Activated CD8-positive, alpha-beta T cell treated with anti-CD3 and anti-CD28 coated beads, Interleukin-2, amount 10 ng/mL, durations not matched to agents 7 days and 5 days (primary cell): ENCODE data around the gene NR1H3. TPM values are rescaled to one million over a fixed set of nuclear protein-coding genes. Genes with fewer than 3 reads are reported as not detected.
A peak's percentile ranks its signal among the peaks of the same experiment; 100 is the strongest.
"Not testable (repeated sequence)": the region's sequence is repeated elsewhere in the genome, so short reads cannot be mapped to it uniquely, and the experiment has no call there.

Experiments used
- ATAC-seq: fragments of 150-1000 bp; cut with Tn5 transposase; one replicate; pipeline ENCODE4 v1.10.0; 2021; ENCODE audit warnings: moderate library complexity
- CTCF ChIA-PET: fragments of 350-600 bp; sonication (Branson Sonifier 250); formaldehyde crosslinking; loops from one replicate; lab custom pipeline; 2021; ENCODE audit warnings: antibody characterized with exemption; lab: Charles Lee
- POLR2A ChIA-PET: fragments of 350-600 bp; sonication (Branson Sonifier 250); formaldehyde crosslinking; loops from one replicate; lab custom pipeline; 2021; ENCODE audit warnings: antibody characterized with exemption; lab: Charles Lee
- DNase-seq: peaks from one replicate; pipeline ENCODE4 v3.0.0-alpha.2; 2020
- H3K27ac Mint-ChIP-seq: one replicate; pipeline ENCODE4 v1.8.0; 2021; ENCODE audit warnings: mild to moderate bottlenecking, mixed read lengths
- H3K27me3 Mint-ChIP-seq: one replicate; pipeline ENCODE4 v1.8.0; 2021; ENCODE audit warnings: low read depth, mixed read lengths
- H3K36me3 Mint-ChIP-seq: one replicate; pipeline ENCODE4 v1.8.0; 2021; ENCODE audit warnings: low read depth, mixed read lengths
- H3K4me1 Mint-ChIP-seq: one replicate; pipeline ENCODE4 v1.8.0; 2021; ENCODE audit warnings: low read depth, mixed read lengths
- H3K4me3 Mint-ChIP-seq: one replicate; pipeline ENCODE4 v1.8.0; 2021; ENCODE audit warnings: mild to moderate bottlenecking, mixed read lengths
- H3K9me3 Mint-ChIP-seq: one replicate; pipeline ENCODE4 v1.8.0; 2022; ENCODE audit warnings: mixed read lengths; ENCODE audit not compliant: insufficient read depth
- total RNA-seq, 2 experiments: library from RNA; stranded (reverse); gene quantifications; one replicate each; pipeline ENCODE4 v1.2.3, GENCODE V29; 2021

Gene NR1H3
- total RNA-seq: 10 to 100 TPM; 11.7 to 12.6 TPM

GRCh38 chr11:47257517-47258316 is at the start of gene NR1H3:
NR1H3 (plus strand) TSS chr11:47257996; CDS start chr11:47259217, 1,221 bp downstream.
- Mint-ChIP-seq H3K36me3 (peaks cover 2% of the 10 kb centered on the region), H3K27ac (peak within 1 kb of the TSS; percentile 53), H3K9me3 (no peaks in the 10 kb centered on the region), H3K4me3 (no peak within 1 kb of the TSS), H3K4me1 (peaks cover 34% of the 10 kb centered on the region), H3K27me3 (no peaks in the 10 kb centered on the region)
- peak; percentile 25 for ATAC-seq
- POLR2A ChIA-PET: interaction anchor here (1.2 to 3.7 kb wide), 5 partner anchors 9 to 43 kb away, joined by 3 to 17 read pairs (median 5); partner anchors contain the start of genes ACP2 and DDB2
- DNase-seq: no peak
- CTCF ChIA-PET: interaction anchor here (3.4 to 4.7 kb wide), 4 partner anchors 9 to 79 kb away, joined by 29 to 68 read pairs (median 54); partner anchors contain the start of genes ACP2, ARFGAP2 and MADD

DNA sequence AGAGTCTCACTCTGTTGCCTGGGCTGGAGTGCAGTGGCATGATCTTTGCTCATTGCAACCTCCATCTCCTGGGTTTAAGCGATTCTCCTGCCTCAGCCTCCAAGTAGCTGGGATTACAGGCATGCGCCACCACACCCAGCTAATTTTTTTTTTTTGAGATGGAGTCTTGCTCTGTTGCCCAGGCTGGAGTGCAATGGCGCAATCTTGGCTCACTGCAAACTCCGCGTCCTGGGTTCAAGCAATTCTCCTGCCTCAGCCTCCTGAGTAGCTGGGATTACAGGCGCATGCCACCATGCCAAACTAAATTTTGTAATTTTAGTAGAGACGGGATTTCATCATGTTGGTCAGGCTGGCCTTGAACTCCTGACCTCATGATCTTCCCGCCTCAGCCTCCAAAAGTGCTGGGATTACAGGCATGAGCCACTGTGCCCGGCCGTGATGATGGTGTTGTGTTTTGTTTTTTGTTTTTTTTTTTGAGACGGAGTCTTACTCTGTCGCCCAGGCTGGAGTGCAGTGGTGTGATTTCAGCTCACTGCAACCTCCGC is 49.7 kb upstream of the NR1H3 start:
- H3K9me3 Mint-ChIP-seq, H3K4me1 Mint-ChIP-seq, ATAC-seq, H3K4me3 Mint-ChIP-seq, DNase-seq, POLR2A ChIA-PET, H3K27me3 Mint-ChIP-seq, H3K36me3 Mint-ChIP-seq, CTCF ChIA-PET, H3K27ac Mint-ChIP-seq: not testable (repeated sequence)

DNA sequence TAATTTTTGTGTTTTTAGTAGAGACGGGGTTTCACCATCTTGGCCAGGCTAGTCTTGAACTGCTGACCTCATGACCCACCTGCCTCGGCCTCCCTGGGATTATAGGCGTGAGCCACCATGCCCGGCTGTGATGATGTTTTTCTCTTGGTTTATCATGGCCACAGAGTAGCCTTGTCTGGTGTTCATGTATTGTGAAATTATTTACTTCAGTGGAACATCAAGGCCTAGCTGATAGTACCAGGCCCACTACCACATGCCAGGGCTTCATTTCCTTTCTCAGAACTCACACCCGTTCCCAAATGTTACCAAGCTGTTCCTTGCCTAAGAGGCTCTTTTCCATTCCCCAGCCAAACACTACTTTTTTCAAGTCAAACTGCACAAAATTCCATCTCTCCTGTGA is 49.2 kb upstream of the NR1H3 start:
- ChIA-PET CTCF (interaction anchor here (0.6 kb wide), 1 partner anchor 590 kb away, joined by 3 read pairs; no protein-coding TSS in a partner anchor), POLR2A (no interaction called here)
- Mint-ChIP-seq H3K4me1 (peaks cover 7% of the 10 kb centered on the region), H3K9me3 (no peaks in the 10 kb centered on the region), H3K27me3 (peaks cover 3% of the 10 kb centered on the region), H3K36me3 (no peaks in the 10 kb centered on the region), H3K27ac (no peak overlapping the region), H3K4me3 (no peak overlapping the region)
- ATAC-seq: no peak
- no peak for DNase-seq

- Mint-ChIP-seq H3K36me3 (peaks cover 24% of the 10 kb centered on the region), H3K9me3 (no peaks in the 10 kb centered on the region), H3K27ac (no peak overlapping the region), H3K4me1 (peaks cover 31% of the 10 kb centered on the region), H3K27me3 (no peaks in the 10 kb centered on the region), H3K4me3 (no peak overlapping the region)
- DNase-seq (no peak), ATAC-seq (no peak)
- POLR2A ChIA-PET: no interaction called here
- CTCF ChIA-PET: no interaction called here
Observed at GRCh38 chr11:47212938-47213337, 44.9 kb upstream of the NR1H3 start.

DNA sequence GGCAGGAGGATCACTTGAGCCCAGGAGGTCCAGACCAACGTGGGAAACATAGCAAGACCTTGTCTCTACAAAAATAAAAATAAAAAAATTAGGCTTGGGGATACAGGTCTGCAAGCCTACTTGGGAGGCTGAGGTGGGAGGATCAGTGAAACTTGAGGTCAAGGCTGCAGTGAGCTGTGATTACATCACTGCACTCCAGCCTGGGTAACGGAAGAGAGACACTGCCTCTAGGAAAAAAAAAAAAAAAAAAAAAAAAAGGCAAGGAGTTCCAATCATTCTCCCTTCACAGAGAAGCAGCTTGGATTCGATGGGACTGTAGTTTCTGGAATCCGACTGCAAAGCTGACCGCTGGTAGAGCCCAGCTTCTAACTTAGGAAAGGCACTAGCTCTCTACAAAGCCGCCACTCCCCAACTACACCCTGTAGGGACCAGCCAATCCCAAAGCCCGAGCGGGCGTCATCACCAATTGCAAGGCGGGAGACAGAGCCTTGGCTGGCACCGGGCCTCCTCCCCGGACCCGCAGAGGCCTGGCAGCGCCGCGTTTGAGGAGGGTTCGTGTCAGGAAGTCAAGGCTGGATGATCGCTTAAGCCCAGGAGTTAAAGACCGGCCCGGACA is 43.7 kb upstream of the NR1H3 start:
- DNase-seq (peak; percentile 91), ATAC-seq (peak; percentile 81)
- ChIA-PET POLR2A (interaction anchor here (0.6 to 3.9 kb wide), 24 partner anchors 8 to 514 kb away, joined by 3 to 41 read pairs (median 6); partner anchors contain the start of genes ACP2, ARFGAP2, ARHGAP1 and MADD), CTCF (interaction anchor here (0.7 to 3.5 kb wide), 12 partner anchors 8 to 240 kb away, joined by 3 to 38 read pairs (median 7); partner anchors contain the start of genes ACP2, ARFGAP2, MADD and PACSIN3)
- H3K4me1 Mint-ChIP-seq: peaks cover 38% of the 10 kb centered on the region
- H3K27ac Mint-ChIP-seq: peak overlapping the region; percentile 100
- no peaks in the 10 kb centered on the region for H3K27me3 Mint-ChIP-seq
- peaks cover 33% of the 10 kb centered on the region for H3K36me3 Mint-ChIP-seq
- peak overlapping the region; percentile 99 for H3K4me3 Mint-ChIP-seq
- no peaks in the 10 kb centered on the region for H3K9me3 Mint-ChIP-seq

DNA sequence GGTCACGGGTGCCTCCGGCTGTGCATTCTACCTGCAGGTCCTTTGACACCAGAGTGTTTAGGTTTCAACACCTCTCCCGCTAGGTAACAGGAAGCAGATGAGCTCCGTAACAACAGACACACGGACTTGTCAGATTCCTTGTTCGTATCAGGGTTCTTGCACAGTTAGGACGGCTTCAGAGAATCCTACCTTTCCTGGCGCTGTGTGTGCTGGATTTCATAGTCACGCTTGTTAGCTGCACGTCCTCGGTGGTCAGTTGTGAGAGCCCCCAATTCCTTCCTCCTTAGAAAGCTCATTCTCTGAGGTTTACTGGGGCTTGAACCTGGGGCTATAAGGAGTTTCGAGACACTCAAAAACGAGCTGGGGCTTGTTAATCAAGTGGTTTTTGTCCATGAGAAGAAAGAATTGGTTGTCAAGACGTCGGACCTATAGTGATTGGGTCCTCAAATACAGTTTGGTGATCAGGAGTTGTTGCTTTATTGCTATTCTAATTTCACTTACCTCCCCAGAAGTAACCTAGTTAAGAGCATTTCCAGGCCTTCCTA is 42.4 kb upstream of the NR1H3 start:
- POLR2A ChIA-PET: interaction anchor here (1.1 to 3.9 kb wide), 26 partner anchors 9 to 635 kb away, joined by 3 to 41 read pairs (median 6); partner anchors contain the start of genes ACP2, ARFGAP2, ARHGAP1 and MADD
- no peak for DNase-seq
- no peaks in the 10 kb centered on the region for H3K9me3 Mint-ChIP-seq
- peaks cover 46% of the 10 kb centered on the region for H3K4me1 Mint-ChIP-seq
- CTCF ChIA-PET: interaction anchor here (0.7 to 3.5 kb wide), 15 partner anchors 8 to 192 kb away, joined by 3 to 38 read pairs (median 4); partner anchors contain the start of genes ACP2, ARFGAP2 and MADD
- peaks cover 43% of the 10 kb centered on the region for H3K36me3 Mint-ChIP-seq
- peak overlapping the region; percentile 100 for H3K27ac Mint-ChIP-seq
- H3K4me3 Mint-ChIP-seq: peak overlapping the region; percentile 99
- no peak for ATAC-seq
- no peaks in the 10 kb centered on the region for H3K27me3 Mint-ChIP-seq

DNA sequence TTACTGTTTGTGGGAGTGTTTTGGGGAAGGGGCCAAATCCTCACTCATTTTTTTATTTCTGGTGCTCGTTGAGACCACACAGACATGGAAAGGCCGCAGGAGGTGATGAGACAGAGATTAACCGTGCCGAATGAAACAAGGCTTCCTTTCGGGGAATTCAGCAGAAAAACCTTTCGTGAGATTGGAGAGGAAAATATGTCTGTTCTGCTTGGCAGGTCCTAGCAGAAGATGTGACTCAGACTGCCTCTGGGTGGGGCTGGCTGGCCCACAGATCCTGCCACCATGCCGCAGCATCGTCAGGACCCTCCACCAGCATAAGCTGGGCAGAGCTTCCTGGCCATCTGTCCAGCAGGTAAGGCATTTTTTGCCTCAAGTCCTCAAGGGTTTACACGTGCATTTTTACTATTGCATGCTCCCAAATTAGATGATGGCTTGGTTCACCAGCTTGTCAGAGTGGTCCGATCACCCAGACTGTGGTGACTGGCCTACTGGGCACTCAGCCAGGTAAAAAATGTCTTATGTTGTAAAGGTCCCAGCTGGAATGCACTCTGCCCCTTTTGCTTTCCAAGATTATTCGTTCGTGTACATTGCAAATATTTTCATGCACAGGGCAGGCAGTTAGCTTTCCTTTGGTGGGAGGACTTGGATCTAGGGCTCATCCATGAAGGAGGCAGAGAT is 41.5 kb upstream of the NR1H3 start:
- CTCF ChIA-PET: interaction anchor here (0.9 to 3.5 kb wide), 9 partner anchors 7 to 163 kb away, joined by 3 to 38 read pairs (median 8); partner anchors contain the start of genes ACP2, ARFGAP2 and MADD
- H3K36me3 Mint-ChIP-seq: peaks cover 51% of the 10 kb centered on the region
- POLR2A ChIA-PET: interaction anchor here (0.6 to 3.9 kb wide), 17 partner anchors 8 to 300 kb away, joined by 3 to 41 read pairs (median 11); partner anchors contain the start of genes ACP2, ARFGAP2, MADD and PACSIN3
- ATAC-seq: peak; percentile 27
- peak overlapping the region; percentile 99 for H3K4me3 Mint-ChIP-seq
- H3K27me3 Mint-ChIP-seq: no peaks in the 10 kb centered on the region
- DNase-seq: peak; percentile 70
- H3K9me3 Mint-ChIP-seq: no peaks in the 10 kb centered on the region
- peak overlapping the region; percentile 100 for H3K27ac Mint-ChIP-seq
- peaks cover 47% of the 10 kb centered on the region for H3K4me1 Mint-ChIP-seq

DNA sequence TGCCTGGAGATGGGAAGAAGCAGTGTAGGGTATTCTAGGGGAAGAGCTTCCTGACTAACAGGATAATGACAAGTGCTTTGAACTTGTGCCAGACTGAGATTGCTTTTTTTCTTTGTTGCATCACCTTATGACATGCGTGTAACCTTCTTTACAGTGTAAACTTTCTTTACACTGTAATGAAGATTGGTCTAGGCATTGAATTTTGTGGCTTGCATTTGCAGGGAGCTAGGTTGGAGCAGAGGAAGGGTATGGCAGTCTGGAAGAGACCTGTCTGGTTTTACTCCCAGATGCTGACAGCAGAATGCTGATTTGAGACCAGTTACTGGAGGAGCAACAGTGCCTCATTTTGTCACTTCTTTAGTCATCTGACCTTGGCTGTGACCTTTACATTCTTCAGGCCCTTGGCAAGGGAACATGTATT is 37.4 kb upstream of the NR1H3 start:
- Mint-ChIP-seq H3K4me1 (peaks cover 54% of the 10 kb centered on the region), H3K9me3 (no peaks in the 10 kb centered on the region), H3K4me3 (no peak overlapping the region), H3K36me3 (peaks cover 71% of the 10 kb centered on the region), H3K27me3 (no peaks in the 10 kb centered on the region), H3K27ac (peak overlapping the region; percentile 63)
- DNase-seq (no peak), ATAC-seq (no peak)
- ChIA-PET CTCF (interaction anchor here (0.9 to 1.6 kb wide), 3 partner anchors 9 to 39 kb away, joined by 3 to 4 read pairs (median 3); partner anchors contain the start of gene ACP2), POLR2A (interaction anchor here (1.0 kb wide), 1 partner anchor 13 kb away, joined by 4 read pairs; no protein-coding TSS in a partner anchor)

DNA sequence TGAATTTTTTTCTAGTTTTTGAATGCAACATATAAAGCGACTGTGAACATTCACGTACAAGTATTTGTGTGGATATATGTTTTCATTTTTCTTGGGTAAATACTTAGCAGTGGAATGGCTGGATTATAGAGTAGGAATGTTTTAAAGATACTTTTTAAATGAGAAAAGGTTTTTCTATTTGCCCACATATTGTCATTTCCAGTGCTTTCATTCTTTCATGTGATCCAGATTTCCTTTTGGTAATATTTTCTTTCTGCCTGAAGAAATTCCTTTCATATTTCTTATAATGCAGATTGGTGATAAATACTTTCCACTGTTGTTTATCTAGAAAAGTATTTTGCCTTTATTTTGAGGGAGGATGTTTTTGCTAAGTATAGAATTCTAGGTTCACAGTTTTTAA is 35.1 kb upstream of the NR1H3 start:
- no peaks in the 10 kb centered on the region for H3K9me3 Mint-ChIP-seq
- H3K27ac Mint-ChIP-seq: no peak overlapping the region
- H3K4me1 Mint-ChIP-seq: peaks cover 49% of the 10 kb centered on the region
- no peak overlapping the region for H3K4me3 Mint-ChIP-seq
- ChIA-PET POLR2A (interaction anchor here (2.3 kb wide), 1 partner anchor 17 kb away, joined by 6 read pairs; no protein-coding TSS in a partner anchor), CTCF (no interaction called here)
- H3K27me3 Mint-ChIP-seq: no peaks in the 10 kb centered on the region
- DNase-seq (no peak), ATAC-seq (no peak)
- peaks cover 73% of the 10 kb centered on the region for H3K36me3 Mint-ChIP-seq

DNA sequence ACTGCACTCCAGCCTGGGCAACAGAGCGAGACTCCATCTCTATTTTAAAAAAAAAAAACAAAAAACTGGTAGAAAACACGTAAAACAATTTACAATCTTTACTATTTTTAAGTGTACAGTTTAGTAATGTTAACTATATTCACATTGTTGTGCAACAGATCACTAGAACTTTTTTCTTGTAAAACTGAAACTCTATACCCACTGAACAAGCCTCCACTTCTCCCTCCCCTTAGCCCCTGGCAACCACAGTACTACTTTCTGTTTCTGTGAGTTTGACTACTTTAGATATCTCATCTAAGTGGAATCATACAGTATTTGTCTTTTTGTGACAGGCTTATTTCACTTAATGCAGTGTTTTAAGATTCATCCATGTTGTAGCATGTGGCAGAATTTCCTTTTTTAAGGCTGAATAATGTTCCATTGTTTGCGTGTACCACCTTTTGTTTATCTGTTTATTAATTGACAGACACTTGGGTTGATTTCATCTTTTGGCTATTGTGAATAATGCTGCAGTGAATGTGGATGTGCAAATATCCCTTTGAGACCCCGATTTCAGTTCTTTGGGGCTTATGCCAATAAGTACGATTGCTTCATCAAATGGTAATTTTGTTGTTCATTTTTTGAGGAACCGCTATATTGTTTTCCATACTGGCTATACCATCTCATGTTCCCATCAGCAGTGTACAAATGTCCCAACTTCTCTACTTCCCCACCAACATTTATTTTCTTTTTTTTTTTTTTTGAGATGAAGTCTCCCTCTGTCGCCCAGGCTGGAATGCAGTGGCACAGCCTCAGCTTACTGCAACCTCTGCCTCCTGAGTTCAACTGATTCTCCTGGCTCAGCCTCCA is 32.0 kb upstream of the NR1H3 start:
- Mint-ChIP-seq H3K27me3 (no peaks in the 10 kb centered on the region), H3K36me3 (peaks cover 68% of the 10 kb centered on the region), H3K4me1 (peaks cover 28% of the 10 kb centered on the region), H3K9me3 (no peaks in the 10 kb centered on the region), H3K27ac (peak overlapping the region; percentile 86), H3K4me3 (peak overlapping the region; percentile 52)
- ATAC-seq (peak; percentile 94), DNase-seq (peak; percentile 55)
- CTCF ChIA-PET: interaction anchor here (0.9 kb wide), 1 partner anchor 33 kb away, joined by 4 read pairs; no protein-coding TSS in a partner anchor
- POLR2A ChIA-PET: interaction anchor here (3.1 kb wide), 1 partner anchor 10 kb away, joined by 11 read pairs; no protein-coding TSS in a partner anchor
